SK-N-MC (cell line): ENCODE results near the gene DSC1.

ENCODE experiments used
- EZH2 ChIP-seq: fragments of 200-600 bp; sonication (generic); IDR thresholded peaks from one replicate; pipeline ENCODE4 v1.6.1; 2017; ENCODE audit warnings: antibody characterized with exemption
- FOXP2 ChIP-seq: optimal IDR thresholded peaks from 2 replicates; pipeline ENCODE3; 2011; ENCODE audit warnings: mild to moderate bottlenecking, moderate library complexity; ENCODE audit not compliant: insufficient read depth; ENCODE audit errors: extremely low read length, control extremely low read depth
- POLR2AphosphoS5 ChIP-seq: IDR thresholded peaks from 2 replicates; pipeline ENCODE4 v1.6.1; 2012; ENCODE audit warnings: mild to moderate bottlenecking, low read depth, low read length, borderline replicate concordance

GRCh38 chr18:31154181-31154580, 8.5 kb downstream of the DSC1 start:
- TF ChIP-seq EZH2 = no peak
- TF ChIP-seq POLR2AphosphoS5 = no peak
- no peak for TF ChIP-seq FOXP2
